Glomerular endothelial cell (primary cell): ENCODE results near the gene ST6GALNAC4. TPM values are rescaled to one million over a fixed set of nuclear protein-coding genes. Genes with fewer than 3 reads are reported as not detected.
"Not testable (repeated sequence)": the region's sequence is repeated elsewhere in the genome, so short reads cannot be mapped to it uniquely, and the experiment has no call there.

Source experiments
- DNase-seq: peaks from one replicate; pipeline ENCODE4 v3.0.0-alpha.2; 2011; ENCODE audit warnings: low read depth, low spot score; ENCODE audit errors: extremely low read depth
- total RNA-seq: library from RNA; depleted of rRNA; stranded (reverse); fragments of >200 nt; gene quantifications from 2 replicates; pipeline ENCODE4 v1.2.3, GENCODE V29; 2015

The ST6GALNAC4 gene
- total RNA-seq, 1 donor from 2014 or later: 59.7 TPM

DNA sequence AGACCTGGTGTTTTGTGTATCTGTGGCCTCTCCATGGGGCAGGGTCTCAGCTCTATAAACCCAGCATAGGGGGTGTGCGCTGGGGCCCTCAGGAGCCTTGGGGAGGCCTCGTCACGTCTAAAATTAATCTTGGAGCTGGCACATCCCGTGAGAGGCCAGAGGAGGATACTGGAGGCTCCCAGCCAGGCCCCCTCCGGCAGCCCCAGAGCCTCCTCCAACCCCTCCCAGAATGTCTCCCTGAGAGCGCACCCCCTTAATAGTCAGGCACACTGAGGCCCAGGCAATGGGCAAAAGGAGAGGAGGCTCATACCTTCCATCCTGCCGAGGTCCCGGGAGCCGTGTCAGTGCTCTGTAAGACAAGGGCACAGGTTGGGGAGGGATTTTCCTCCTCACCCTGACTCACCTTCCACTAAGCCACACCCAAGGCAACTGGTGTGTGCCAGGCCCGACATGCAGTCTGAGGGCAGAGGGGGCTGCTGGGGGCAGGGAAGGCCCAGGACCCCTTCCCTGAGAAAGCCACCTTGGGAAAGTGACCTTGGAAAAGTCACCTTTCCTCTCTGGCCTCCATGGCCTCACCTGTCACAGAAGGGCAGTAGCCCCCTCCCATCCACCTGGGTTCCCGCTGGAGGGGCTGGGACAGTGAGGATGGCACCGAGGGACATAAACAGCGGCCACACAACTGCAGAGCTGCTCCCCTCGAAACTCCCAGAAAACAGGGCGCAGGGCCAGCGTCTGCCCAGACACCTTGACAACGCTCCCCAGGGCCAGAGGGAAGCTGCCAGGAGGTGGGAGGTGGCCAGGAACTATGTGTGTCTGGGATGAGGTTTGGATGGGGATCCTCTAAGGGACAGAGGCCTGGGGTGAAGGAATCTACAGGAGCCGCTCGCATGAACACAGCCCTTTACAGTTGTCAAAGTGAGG, 42.3 kb downstream of the ST6GALNAC4 start:
- DNase-seq: no peak

DNA sequence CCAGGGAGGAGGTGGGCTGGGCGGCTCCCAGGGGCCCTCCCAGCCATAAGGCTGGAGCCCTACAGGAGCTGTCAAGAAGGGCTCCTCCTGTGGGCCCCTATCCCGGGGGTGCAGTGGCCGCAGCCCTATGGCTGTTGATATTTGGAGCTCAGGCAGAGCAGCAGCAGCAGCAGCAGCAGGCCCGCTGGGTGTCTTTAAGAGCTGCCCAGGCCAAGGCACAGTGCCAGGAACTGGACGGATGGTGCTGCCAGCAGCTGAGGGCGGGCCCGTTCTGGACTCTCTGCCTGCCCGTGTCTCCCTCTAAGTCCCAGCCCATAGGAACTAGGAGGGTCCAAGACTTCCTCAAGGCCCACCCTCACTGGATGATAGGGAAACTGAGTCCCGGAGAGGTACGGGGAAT, 43.0 kb downstream of the ST6GALNAC4 start:
- DNase-seq: no peak

- no peak for DNase-seq
Measured at GRCh38 chr9:127873223-127873691, 43.6 kb downstream of the ST6GALNAC4 start.

GRCh38 chr9:127872369-127873222, 44.2 kb downstream of the ST6GALNAC4 start:
- DNase-seq: no peak

DNA sequence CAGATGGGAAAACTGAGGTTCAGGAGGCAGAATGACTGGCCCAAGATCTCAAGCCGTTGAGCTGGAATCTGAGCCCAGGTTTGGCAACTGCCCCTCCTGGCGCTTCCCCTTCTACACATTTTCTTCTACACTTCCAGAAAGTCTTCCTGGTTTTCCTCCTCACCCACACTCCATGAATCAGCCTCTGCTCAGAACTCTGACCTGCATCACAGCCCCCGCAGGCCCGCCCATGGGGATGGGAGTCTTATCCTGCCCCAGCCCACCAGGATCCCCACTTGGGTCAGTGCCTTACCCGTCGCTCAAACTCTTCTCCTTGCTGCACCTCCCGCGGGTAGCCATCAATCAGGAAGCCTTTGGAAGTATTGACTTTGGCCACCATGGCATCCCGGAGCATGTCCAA, 45.3 kb downstream of the ST6GALNAC4 start:
- no peak for DNase-seq

DNA sequence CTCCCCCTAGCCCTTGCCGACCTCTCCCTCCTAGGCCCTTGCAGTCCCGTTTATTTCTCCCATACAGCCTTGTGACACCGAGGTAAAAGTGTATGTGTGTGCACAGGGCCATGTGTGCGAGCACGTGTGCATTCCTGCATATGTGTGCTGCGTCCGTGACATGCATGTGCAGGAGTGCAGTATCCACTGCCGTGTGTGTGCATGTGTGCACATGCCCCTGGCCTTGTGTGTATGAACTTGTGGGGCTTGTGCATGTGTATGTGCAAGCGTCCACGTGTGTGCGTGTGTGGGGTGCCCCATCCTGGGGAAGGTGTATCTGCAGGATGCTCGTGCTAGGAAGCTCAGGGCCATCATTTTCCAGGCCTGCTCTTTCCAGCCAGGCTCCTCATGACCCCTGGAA, 46.0 kb downstream of the ST6GALNAC4 start:
- no peak for DNase-seq

- not testable (repeated sequence) for DNase-seq
Measured at GRCh38 chr9:127870153-127870491, 46.7 kb downstream of the ST6GALNAC4 start.

- no peak for DNase-seq
Measured at GRCh38 chr9:127869310-127870152, 47.3 kb downstream of the ST6GALNAC4 start.

DNA sequence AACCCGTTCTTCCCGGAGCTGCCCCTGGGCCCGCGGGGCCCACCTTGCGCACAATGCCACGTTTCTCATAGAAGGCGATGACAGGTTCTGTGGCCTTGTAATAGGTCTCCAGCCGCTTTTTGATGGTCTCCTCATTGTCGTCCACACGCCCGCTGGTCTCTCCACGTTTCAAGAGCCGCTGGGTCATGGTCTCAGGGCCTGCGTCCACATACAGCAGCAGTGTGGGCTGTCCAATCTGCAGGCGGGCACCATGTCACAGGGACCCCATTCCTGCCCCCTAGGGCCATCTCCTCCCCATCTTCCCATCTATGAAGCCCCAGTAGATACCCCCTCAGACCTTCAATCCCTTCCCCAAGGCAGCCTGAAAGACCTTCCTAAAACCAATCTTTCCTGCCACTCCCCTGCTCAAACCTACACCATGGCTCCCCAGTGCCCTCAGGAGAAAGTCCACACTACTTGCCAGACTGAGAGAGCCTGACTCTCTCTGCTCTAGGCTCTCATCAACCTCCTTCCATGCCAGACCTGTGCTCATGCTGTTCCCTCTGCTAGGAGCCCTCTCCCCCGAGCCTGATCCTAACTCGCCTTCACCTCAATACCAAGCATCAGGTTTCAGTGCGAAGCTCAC, 48.5 kb downstream of the ST6GALNAC4 start:
- no peak for DNase-seq

GRCh38 chr9:127867356-127868277, 49.2 kb downstream of the ST6GALNAC4 start:
- no peak for DNase-seq

DNA sequence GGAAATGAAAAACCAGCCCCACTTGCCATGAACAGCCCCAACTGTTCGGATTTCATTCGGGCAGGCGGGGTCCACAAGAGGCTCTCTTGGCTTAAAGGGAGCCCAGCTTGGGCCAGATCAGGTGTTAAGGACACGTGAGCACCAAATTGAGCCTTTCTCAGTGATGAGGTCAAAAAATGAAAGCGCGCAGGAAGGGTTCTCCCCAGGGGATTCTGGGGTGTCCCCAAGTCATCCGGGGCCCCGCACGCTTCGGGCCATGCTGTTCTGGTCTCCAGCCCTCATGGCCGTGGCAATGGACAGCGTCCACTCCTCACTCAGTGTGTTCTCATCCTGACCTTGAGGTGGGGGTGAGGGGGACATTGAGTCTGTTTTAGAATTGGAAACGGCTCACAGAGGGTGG, 50.3 kb downstream of the ST6GALNAC4 start:
- DNase-seq: no peak

- no peak for DNase-seq
Measured at GRCh38 chr9:127865645-127866464, 51.0 kb downstream of the ST6GALNAC4 start.

GRCh38 chr9:127863191-127863621, 53.6 kb downstream of the ST6GALNAC4 start:
- no peak for DNase-seq

DNA sequence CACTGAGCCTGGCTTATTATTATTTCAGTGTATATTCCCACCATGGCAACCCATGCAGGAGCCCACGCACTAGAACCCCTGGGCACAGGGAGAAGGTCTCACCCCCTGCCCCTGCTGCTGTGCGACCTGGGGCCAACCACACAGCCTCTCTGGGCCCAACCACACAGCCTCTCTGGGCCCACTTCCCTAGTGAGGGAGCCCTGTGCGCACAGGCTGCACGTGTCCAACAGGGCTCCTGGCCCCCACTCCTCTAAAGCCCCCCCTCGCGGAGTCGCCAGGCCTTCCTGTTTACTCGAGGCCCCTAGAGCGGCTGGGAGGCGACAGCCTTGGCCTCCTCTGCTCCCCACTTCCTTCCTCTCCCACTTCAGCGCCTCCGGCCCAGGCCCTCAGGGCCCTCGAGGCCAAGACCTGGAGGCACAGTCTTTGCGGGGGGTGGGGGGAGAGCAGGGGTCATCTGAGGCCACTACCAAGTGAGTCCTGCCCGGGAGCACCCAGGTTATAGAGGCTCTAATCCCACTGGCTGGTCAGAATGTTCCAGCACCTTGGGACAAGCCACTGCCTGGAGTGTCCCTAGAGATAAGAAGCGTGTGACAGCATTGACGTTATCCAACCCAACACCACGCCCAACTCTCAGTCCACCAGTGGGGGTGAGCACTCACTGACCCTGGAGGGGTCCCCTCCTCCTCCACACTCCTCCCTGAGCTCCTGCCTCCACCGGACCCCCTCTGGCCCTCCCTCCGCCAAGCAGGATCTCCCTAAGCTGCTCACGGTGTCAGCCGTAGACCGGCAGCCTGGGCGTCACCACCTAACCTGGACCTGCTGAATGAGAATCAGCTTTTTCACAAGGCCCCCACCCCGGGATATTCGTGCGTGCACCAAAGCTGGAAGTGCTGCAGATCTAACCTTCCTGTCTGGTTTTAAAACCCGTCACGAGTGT, 54.5 kb downstream of the ST6GALNAC4 start:
- DNase-seq: no peak

DNA sequence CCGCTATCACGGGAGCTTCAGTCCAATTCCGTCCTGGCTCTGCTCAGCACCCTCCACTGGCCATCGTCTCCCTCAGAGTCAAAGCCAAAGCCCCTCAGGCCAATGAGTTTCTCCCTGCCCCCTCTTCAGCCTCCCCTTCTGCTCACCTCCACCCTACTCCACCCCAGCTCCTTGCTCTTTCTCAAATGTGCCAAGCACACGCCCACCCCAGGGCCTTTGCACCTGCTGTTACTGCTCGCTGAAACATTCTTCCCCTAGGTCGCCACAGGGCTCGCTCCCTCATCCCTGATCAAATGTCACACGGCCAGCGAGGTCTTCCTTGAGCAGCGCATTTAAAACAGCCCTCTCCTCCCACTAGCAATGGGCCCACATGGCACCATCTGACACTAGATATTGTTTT, 56.1 kb downstream of the ST6GALNAC4 start:
- no peak for DNase-seq

GRCh38 chr9:127860260-127860659, 56.6 kb downstream of the ST6GALNAC4 start:
- no peak for DNase-seq

DNA sequence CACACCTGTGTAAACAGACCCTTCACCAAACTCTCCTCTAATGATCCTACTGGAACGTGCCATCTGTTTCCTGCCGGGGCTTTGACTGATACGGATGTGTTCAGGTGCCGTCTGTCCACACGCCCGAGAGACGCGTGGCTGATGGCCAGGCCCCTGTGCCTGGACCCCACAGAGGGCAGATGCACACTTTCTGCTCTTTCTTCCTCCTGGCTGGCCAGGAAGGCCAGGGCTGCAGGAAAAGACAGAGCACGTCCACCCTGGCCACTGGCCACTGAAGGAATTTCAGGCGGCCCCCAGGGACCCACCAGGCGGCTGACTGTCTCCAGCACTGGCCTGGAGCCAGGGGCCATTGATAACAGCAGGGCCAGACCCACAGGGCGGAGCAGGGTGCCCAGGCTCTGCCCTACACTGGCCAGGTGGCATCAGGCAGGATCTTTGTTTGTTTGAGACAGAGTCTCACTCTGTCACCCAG, 58.8 kb downstream of the ST6GALNAC4 start:
- no peak for DNase-seq
